ENCODE results near the gene WDR70. TPM values are rescaled to one million over a fixed set of nuclear protein-coding genes. Genes with fewer than 3 reads are reported as not detected.
"Not testable (repeated sequence)": the region's sequence is repeated elsewhere in the genome, so short reads cannot be mapped to it uniquely, and the experiment has no call there.

WDR70 gene
- 34.5 and 41.8 TPM in 2 replicates for total RNA-seq

- DNase-seq = peak; percentile 93
Measured at GRCh38 chr5:37379100-37379628, at the start of gene WDR70. WDR70 (plus strand) TSS chr5:37379318; CDS start chr5:37379368, 50 bp downstream.

- DNase-seq = not testable (repeated sequence)
Measured at GRCh38 chr5:37334754-37335153, 44.4 kb upstream of the WDR70 start.

- DNase-seq = not testable (repeated sequence)
Measured at GRCh38 chr5:37342741-37343140, 36.4 kb upstream of the WDR70 start.

- DNase-seq = no peak
Measured at GRCh38 chr5:37355161-37355560, 24.0 kb upstream of the WDR70 start.

- no peak for DNase-seq
Measured at GRCh38 chr5:37370550-37370863, 8.6 kb upstream of the WDR70 start.

GRCh38 chr5:37370864-37371726 is 8.0 kb upstream of the WDR70 start, which contains the start of gene NUP155:
NUP155 (minus strand) TSS chr5:37371106; CDS start chr5:37370977, 129 bp downstream.
- DNase-seq = peak; percentile 97

- DNase-seq = no peak
Measured at GRCh38 chr5:37375091-37375490, 4.0 kb upstream of the WDR70 start.

- not testable (repeated sequence) for DNase-seq
Measured at GRCh38 chr5:37378066-37378465, 1.1 kb upstream of the WDR70 start.

- DNase-seq = no peak
Measured at GRCh38 chr5:37391591-37391990, 12.5 kb downstream of the WDR70 start.

- DNase-seq = no peak
Measured at GRCh38 chr5:37396352-37396751, 17.2 kb downstream of the WDR70 start.

GRCh38 chr5:37400501-37400900 is 21.4 kb downstream of the WDR70 start:
- no peak for DNase-seq

GRCh38 chr5:37412515-37412914 is 33.4 kb downstream of the WDR70 start:
- DNase-seq = no peak

GRCh38 chr5:37415456-37415855 is 36.3 kb downstream of the WDR70 start:
- DNase-seq = not testable (repeated sequence)

GRCh38 chr5:37417347-37417746 is 38.2 kb downstream of the WDR70 start:
- no peak for DNase-seq

- no peak for DNase-seq
Measured at GRCh38 chr5:37424441-37424840, 45.3 kb downstream of the WDR70 start.

- DNase-seq = no peak
Measured at GRCh38 chr5:37428044-37428443, 48.9 kb downstream of the WDR70 start.

GRCh38 chr5:37435261-37435660 is 56.1 kb downstream of the WDR70 start:
- DNase-seq = no peak

- DNase-seq = no peak
Measured at GRCh38 chr5:37436146-37436934, 57.2 kb downstream of the WDR70 start.

- DNase-seq = no peak
Measured at GRCh38 chr5:37437711-37438110, 58.6 kb downstream of the WDR70 start.

GRCh38 chr5:37445783-37446182 is 66.7 kb downstream of the WDR70 start:
- DNase-seq = not testable (repeated sequence)

GRCh38 chr5:37448941-37449340 is 69.8 kb downstream of the WDR70 start:
- DNase-seq = no peak

- DNase-seq = not testable (repeated sequence)
Measured at GRCh38 chr5:37451991-37452390, 72.9 kb downstream of the WDR70 start.

- DNase-seq = not testable (repeated sequence)
Measured at GRCh38 chr5:37453252-37453651, 74.1 kb downstream of the WDR70 start.
